Hypothalamus (tissue), 51 donors: ENCODE results near the gene CRPPA.

ENCODE experiments used
- DNase-seq, 51 donors: peaks; one replicate each; lab custom pipeline; 2025; lab: John Stamatoyannopoulos, UW

CRPPA gene

DNA sequence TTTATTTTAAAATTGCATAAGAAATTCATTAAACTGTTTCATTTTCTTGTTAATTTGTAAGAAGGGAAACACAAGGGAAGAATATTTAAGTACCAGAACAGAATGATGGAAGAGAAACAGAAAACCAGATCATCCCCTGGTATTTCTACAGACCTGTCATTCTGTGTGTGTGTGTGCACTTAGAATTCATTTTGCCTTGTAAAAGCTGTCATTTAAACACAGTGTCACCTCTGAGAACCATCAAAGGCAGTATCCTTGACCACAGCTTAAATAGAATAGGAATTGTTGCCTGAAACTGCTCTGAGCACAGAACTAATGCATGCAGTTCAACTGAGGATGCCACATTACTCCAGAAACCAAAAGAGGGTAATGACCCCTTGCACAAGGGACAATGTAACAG is 6.8 kb upstream of the CRPPA start:
- no peak for DNase-seq

DNA sequence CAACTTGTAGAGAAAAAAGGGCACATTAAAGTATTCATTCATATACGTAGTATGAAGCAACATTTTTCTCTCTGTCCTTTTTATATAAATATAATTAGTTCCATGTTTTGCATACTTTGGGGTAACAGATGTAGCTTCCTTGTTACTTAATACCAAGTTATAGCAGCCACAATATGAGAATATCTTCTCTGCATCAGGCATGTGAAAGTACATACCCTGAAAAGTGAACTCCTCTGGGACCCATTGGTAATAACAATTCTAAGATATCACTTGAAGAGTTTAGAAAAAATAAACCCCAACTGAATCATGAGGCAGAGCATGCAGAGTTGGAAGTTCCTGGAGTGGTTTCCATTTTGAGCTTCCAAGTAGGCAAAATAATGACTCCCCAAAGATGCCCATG is 2.4 kb upstream of the CRPPA start:
- no peak for DNase-seq

DNA sequence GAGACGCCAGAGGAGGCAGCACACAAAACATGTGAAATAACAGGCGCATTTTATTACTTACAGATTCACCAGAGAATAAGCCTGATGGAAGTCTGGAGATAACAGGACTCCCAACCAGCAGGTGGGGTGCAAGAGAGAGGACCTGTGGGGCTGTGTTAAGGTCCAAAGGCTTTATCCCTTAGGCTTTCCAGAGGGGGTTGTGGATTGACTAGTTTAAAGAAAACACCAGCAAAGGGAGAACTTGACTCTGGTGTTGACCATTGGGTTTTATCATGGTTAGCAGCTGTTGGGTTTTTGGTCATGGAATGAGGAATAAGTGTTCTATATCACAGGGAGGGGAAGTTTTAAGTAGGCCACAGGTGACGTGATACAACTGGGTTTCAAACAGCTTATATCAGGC is 1.6 kb upstream of the CRPPA start:
- no peak for DNase-seq

DNA sequence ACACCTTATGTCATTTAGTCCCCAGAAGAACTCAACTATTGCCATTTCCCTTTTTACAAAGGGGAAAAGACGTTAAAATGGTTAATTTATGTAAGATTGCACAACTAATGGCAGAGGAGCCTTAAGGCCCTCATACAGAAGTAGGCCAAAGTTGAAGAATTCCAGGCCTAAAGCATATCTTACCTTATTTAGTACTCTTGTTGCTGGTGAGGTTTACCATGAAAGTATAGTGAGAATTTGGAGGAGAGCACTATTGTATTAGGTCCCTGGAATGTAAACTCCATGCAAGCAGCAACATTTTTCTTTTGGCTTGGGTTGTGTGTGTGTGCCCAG is 731 bp upstream of the CRPPA start:
- no peak for DNase-seq

DNA sequence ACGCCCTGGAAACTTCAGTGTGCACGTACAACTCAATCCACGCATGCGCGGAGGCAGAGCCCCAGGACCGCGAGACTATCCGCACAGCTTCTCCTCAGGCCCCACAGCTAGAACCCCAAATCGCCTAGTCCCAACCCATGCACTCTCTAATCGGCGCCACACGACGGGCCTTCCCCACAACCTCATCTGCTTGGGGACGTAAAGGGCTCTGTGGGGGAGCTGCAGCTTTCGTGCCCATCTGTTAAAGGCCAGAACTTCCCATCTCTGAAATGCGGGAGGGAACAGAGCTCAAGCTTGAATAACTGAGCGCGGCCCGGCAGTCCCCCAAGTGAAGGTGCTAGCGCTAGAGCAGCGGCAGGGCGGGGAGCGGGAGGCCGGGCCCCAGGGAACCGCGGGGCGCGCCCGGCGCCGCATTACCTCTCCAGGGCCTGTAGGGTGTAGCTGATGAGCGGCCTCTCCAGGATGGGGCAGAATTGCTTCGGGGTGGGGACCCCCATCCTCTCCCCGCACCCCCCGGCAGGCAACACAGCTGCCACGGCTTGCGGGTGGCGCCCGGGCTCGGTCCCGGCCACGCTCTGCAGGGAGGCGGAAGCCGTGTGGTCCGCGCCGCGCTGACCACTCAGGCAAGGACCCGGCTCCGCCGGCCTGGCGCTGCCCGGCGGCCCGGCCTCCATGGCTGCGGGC is 547 bp downstream of the CRPPA start:
- DNase-seq: peak in 50 of 51 donors; percentile 28 to 95 (median 76)

DNA sequence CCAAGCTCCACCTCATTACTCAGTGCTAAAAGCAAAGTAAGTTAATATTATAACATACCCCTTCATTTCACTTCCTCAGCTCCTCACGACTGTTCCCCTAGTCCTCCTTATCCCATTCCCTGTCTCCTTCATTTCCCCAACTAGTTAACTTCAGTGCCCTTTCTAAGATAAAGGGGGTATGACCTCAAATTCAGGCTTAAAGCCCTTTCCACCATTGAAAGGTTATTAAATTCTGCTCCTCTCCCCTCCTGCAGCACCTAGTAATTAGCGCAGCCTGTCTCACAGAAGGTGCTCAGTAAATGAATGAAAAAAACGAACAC is 1.0 kb downstream of the CRPPA start:
- no peak for DNase-seq

DNA sequence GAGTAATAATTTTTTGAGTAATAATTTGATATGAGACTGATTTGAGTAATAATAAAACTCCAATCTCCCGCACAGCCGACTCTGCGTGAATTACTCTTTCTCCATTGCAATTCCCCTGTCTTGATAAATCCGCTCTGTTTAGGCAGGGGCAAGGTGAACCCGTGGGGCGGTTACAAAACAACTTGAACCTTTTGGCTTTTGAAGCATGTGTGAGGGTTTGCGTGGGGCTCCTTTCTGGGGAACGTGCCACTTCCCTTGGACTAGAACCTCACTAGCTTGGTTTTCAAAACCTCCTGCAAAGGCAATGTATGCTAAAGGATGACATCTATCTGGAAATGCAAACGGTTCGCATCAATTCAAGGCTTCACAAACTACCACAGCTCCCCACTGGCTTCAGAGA is 1.5 kb downstream of the CRPPA start:
- DNase-seq: no peak

DNA sequence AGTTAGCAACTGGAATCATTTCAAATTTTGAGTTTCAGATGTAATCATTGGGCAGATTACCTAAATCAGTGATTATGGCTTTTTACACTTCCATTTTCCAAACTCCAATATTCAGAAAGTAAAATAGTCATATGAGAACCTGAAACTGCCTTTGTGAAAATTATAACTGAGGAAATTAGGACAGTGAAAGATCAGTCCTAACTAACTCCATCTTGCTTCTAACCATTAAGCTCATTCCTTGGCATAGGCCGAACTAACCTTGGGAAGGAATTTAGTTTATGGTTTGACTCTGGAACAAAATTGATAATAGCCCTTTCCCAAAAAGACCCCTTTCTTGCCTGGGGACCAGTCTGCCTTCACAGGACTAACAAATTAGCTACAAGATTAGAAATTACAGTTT is 2.2 kb downstream of the CRPPA start:
- no peak for DNase-seq

DNA sequence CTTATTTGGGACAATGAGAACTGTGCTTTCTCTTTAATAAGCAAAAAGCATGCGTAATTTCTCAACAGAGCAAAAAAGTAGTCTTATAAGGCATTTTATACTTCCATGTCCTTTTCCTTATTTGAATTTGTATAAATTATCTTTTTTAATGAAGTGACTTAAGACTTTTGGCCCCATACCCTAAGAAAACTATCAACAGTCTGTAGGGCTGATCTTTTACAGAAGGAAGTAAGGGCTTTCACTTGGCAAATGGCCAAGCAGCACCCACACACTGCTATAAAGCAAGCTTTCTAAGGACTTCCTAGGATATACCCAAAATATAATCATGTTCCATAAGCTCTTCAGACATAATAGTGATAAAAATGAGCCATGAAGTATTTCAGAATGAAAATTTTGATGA is 3.4 kb downstream of the CRPPA start:
- DNase-seq: no peak

DNA sequence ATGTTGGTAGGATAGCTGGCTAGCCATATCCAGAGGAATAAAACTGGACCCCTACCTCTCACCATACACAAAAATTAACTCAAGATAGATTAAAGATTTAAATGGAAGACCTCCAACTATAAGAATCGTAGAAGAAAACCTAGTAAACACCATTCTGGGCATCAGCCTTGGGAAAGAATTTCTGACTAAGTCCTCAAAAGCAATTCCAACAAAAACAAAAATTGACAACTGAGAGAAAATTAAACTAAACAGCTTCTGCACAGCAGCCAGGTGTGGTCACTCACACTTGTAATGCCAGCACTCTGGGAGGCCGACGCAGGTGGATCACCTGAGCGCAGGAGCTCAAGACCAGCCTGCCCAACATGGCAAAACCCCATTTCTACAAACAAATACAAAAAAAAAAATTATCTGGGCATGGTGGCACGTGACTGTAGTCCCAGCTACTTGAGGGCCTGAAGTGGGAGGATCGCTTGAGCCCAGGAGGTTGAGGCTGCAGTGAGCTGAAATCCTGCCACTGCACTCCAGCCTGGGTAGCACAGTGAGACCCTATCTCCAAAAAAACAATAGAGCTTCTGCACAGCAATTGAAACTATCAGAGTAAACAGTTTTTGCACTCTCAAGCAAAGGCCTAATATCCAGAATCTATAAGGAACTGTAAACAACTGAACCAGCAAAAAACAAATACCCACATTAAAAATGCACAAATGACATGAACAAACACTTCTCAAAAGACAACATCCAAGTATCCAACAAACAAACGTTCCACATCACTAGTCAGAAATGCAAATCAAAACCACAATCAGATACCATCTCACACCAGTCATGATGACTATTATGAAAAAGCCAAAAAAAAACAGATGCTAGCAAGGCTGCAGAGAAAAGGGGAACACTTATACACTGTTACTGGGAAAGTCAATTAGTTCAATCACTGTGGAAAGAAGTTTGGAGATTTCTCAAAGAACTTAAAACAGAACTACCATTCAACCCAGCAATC is 4.8 kb downstream of the CRPPA start:
- DNase-seq: no peak

DNA sequence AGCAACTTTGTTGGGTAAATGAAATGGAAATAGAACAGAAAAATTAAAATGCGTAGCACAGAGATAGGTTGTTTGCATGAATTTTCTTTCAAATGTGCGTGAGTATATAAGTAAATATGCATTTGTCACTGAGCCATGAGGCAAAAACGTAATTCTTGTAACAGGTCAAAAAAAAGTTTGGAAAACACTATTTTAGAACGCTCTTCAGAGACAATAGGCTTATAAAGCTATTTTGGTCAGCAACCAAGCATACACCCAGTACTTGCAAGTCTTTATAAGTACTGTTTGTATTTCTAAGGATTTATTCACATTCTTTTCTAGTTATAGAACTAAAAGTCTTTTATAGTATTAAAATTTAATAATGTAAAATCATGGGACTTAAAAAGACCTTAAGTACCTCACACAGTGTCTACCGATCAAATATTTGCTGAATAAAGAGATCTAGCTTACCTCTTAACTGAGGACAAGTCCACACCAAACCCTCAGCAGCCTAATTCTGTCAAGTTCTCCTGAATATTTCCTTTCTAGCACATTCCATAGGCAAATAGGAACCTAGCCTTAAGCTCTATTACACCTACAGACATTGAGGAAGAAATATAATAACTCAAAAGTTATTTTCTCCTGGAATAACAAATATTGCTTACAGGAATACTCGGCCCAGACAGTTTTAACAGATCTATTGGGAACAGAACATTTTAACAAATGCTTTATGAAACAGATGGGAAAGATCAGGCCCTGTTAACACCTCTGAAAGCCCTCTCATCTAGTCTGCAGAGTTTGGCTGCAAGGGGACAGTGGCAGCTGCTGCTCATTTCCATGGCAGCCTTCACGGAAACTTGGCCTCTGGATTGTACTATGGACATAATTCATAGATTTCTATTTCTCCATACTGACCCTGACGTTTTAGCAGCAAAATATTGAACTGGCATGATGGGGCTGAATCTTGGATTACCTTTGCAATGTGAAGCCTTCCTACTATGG is 8.8 kb downstream of the CRPPA start:
- no peak for DNase-seq

DNA sequence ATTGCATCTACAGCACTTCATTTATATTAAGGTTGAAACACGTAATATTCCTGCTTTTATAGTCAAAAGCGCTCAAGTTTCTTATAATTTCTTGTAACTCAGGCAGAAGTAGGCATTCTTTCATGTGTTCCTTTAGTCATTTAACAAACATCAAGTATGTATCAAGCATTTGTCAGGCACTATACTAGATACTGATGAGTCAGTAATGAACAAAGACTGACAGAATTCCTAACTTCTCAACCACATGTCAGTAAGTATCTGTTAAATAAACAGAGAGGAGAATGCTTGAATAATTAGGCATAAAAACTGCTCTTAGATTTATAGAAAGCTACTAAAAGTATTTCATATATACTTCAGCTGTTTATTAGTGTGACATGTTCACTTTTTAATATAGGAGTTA is 9.9 kb downstream of the CRPPA start:
- no peak for DNase-seq

DNA sequence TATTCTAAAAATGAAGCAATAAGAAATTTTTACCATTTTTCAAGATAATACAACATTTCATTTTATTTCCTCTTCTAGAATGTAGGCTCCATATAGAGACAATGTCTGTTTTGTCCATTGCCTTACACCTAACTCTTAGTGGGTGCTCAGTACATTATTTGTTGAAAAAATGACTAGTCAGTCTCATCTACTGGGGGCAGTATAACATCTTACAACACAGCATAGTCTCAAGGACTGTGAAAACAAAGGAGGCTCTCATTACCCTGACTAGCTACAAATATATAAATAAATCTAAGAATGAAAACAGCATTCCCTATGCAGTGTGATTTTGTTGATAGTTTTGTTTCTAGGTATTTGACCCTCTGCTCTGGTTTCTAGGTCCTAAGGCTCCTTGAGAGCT is 11.6 kb downstream of the CRPPA start:
- peak in 1 of 51 donors; percentile 9 for DNase-seq

DNA sequence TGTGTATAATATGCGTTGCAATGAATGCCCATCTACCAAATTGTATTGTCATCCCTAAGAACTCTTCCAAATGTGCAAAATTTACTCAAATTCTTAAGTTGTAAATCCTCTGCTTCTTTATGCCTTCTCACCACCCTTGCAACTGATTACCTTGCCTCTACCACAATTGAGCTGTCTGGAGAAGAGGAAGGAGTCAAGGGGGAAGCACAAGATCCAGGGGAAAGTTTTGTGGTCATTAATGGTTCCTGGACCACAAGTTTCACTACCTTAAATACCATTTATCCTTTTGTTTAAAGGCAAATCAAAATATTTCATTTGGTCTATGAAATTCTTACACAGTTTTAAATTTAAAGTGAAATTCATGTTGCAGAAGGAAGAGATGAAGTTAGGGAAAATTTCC is 16.7 kb downstream of the CRPPA start:
- no peak for DNase-seq

DNA sequence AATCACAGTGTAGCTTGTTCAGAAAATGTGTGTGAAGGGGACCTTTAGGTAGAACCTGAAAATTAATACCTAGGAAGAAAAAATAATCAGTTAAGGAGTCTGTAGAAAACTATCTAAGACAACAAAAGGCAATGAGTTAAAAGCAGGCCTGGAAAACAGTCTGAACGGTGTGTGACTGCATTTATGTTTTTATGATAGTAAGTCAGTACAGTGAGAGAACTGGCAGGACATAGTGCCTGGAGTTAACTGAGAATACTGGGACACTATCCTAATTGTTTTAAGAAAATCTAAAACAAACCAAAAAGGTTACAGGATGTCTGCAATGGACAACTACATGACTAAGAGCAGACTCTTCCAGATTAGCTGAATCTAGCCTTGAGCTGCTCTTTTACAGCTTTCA is 17.9 kb downstream of the CRPPA start:
- no peak for DNase-seq

DNA sequence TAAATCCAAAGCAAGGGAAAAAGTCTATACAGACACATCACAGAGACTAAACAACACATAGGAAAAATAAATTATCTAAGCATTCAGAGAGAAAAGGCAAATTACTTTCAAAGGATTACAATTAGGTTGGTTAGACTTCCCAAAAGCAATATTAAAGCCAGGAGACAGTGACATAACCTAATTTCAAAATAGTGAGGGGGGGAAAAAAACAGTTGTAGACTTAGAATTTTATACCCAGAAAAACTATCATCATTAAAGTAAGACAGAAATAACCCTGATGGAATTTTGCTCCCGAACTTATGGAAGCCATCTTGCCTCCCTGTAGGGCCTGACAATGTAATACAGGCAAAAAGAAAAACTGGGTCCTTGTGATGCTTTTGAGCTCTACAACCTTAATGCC is 18.4 kb downstream of the CRPPA start:
- no peak for DNase-seq

DNA sequence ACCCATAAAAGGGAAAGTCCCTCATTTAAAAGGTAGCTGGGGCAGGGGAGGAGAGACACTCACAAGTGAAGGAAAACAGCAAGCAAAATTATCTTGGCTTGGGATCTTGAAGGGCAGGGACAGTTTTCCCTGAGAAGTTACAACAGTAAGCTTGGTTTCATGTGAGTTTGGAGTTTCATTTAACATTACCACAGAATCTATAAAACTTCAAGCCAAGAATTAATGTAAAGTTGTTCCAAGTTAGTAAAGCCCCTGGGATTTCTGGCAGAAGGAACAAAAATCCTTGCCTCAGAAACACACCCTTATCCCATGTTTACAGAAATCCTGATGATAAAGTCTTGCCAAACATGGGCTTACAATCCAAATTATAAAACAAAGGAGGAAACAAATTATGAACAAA is 19.2 kb downstream of the CRPPA start:
- no peak for DNase-seq

DNA sequence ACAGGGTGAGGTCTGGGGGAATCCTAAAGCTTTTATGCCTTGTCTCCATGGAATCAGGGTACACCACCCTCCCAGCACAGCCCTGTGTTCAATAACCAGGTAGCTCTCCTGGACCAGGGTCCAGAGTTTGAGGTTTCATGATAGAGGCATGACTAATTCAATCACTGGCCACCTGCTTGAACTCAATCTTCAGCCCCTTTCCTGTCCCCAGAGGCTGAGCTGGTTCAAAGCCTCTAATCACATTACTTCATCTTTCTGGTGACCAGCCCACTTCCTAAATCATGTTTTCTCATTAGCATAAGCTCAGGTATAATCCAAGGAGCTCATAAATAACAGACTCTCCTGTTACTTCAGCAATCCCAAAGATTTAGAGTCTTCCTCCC is 20.5 kb downstream of the CRPPA start:
- no peak for DNase-seq

DNA sequence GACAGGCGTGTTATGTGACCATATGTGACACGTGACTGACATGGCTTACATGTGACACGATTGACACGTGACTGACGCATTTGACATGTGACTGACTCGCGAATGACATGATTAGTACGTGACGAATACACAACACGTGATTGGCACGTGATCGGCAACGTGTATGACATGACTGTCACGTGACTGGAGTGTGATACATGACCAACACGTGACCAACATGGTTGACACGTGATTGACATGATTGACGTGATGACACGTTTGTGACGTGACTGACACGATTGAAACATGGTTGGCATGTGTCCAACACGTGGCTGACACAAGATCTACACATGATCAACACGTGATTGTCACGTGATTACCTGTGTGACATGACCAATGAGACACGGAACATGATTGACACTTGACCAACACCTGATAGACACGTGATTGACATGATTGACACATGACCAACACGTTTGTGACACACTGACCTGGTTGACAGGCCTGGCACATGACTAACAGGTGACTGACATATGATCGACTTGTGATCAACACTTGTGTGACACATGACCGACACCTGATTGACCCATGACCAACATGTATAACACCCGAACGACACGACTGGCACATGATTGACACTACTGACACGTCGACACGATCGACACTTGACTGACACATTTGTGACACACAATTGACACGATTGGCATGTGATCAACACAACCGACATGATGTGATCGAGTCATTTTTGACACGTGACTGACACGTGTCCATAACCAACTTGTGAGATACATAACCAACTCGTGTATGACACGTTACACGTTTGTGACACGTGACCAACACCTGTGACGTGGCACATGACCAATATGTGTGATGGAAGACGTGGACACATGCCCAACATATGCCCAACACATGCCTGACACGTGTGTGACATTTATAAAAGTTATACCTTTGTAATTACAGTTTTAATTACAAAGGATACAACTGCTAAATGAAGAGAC is 21.1 kb downstream of the CRPPA start:
- DNase-seq: no peak

DNA sequence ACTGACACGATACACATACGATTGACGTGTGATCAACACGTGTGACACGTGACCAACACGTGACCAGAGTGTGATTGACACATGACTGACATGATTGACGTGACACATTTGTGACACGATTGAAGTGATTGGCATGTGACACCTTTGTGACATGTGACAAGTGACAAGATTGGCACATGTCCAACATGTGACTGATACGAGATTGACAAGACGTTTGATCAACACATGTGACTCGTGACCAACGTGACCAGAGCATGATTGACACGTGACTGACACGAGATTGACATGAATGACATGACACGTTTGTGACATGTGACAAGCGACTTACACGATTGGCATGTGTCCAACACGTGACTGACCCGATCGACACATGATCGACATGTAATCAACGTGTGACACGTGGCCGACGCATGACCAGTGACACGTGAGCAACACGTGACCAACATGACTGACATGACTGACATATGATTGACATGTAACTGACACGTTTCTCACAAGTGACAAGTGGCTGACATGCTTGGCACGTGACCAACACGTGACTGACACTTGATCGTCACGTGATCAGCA is 22.0 kb downstream of the CRPPA start:
- no peak for DNase-seq
